IMR-90 (cell line): ENCODE results near the gene CCNT2.
"Not testable (repeated sequence)": the region's sequence is repeated elsewhere in the genome, so short reads cannot be mapped to it uniquely, and the experiment has no call there.

Experiments used
- BHLHE40 ChIP-seq: fragments of 150-350 bp; IDR thresholded peaks from 2 replicates; pipeline ENCODE4 v1.6.1; 2016; ENCODE audit warnings: mild to moderate bottlenecking, low read depth, low read length
- CEBPB ChIP-seq: IDR thresholded peaks from 2 replicates; pipeline ENCODE4 v1.6.1; 2012; ENCODE audit warnings: low read depth, low read length, improper control_type of control experiment
- CHD1 ChIP-seq: IDR thresholded peaks from 2 replicates; pipeline ENCODE4 v1.6.1; 2012; ENCODE audit warnings: low read depth, low read length, improper control_type of control experiment
- CTCF ChIP-seq: conservative IDR thresholded peaks from 2 replicates; pipeline ENCODE4 v1.5.1; 2012; ENCODE audit warnings: mild to moderate bottlenecking, low read depth, low read length, improper control_type of control experiment
- FOS ChIP-seq: fragments of 150-350 bp; IDR thresholded peaks from 2 replicates; pipeline ENCODE4 v1.6.1; 2016; ENCODE audit warnings: low read depth, low read length
- NFE2L2 ChIP-seq: fragments of 150-350 bp; IDR thresholded peaks from 2 replicates; pipeline ENCODE4 v1.6.1; 2016; ENCODE audit warnings: low read depth, mild to moderate bottlenecking, low read length
- POLR2A ChIP-seq: IDR thresholded peaks from 2 replicates; pipeline ENCODE4 v1.6.1; 2012; ENCODE audit warnings: mild to moderate bottlenecking, low read depth, low read length
- RAD21 ChIP-seq: IDR thresholded peaks from 2 replicates; pipeline ENCODE4 v1.6.1; 2012; ENCODE audit warnings: low read length, improper control_type of control experiment
- RCOR1 ChIP-seq: IDR thresholded peaks from 2 replicates; pipeline ENCODE4 v1.6.1; 2012; ENCODE audit warnings: mild to moderate bottlenecking, low read length, improper control_type of control experiment; ENCODE audit not compliant: insufficient replicate concordance
- SMC3 ChIP-seq: fragments of 150-350 bp; IDR thresholded peaks from 2 replicates; pipeline ENCODE4 v1.6.1; 2016; ENCODE audit warnings: low read depth, mild to moderate bottlenecking, antibody characterized with exemption, low read length, moderate library complexity

GRCh38 chr2:134903701-134904100 is 14.9 kb upstream of the CCNT2 start:
- TF ChIP-seq CTCF, FOS, BHLHE40, CEBPB, SMC3, POLR2A, NFE2L2, RCOR1, RAD21, CHD1: not testable (repeated sequence)
